Hematopoietic multipotent progenitor cell treated with erythropoietin and hydrocortisone succinate and interleukin-3 and kit ligand, for 17 days (in vitro differentiated cells): Measurements from ENCODE around the gene NPY2R.

Source experiments
- DNase-seq: peaks from one replicate; pipeline ENCODE4 v3.0.0-alpha.2; 2015; ENCODE audit warnings: low spot score

The NPY2R gene

DNA sequence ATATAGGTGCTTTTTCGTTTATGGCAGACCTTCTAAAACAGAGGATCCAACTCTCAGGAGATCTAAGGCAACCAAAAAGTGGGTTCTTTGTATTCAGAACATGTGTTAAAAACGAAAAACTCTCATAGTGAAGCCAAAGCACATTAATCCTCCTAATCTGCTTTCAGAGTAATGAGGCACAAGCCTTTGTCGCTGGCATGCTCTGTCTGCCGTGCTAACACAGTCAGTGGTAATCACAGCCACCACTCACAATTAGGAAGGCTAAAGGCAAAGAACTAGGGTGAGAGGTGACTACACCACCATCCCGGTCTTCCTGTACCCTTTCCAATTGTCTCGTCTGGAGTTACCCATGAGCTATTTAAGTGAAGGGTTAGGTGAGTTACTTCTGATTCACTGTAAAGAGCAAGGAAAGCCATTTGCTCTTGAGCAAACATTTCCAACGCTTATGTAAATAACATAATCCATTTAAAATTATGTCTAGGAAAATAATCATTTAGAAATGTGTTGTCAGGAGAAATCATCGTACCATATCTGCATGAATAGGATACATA is 40.7 kb downstream of the NPY2R start:
- no peak for DNase-seq

DNA sequence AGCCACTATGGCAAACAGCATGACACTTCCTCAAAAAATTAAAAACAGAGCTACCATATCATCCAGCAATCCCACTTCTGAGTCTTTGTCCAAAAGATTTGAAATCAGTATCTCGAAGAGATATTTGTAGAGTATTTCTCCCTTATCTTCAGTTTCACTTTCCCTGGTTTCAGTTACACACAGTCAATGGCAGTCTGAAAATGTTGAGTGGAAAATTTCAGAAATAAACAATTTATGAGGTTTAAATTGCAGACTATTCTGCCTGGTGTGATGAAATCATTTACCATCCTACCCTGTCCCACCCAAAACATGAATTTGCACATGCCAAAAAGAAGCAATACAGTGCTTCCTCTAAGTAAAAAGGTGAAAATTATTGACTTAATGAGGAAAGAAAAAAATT is 43.9 kb downstream of the NPY2R start:
- DNase-seq = no peak

DNA sequence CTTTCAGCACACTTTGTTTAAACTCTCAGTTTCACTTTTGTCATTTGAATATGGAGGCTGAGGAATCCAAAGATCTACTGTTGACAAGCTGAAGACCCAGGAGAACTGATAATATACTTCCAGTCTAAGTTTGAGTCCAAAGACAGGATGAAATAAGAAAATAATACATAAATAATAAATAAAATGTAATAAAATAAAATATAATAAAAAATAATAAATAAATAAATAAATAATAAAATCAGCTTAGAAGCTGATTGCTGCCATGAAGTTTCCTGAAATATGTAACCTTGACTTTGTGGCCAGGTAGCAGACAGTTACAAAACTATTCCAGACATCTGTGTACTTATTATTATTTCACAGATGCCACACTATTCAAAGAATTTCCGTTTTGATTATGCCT is 55.0 kb downstream of the NPY2R start:
- DNase-seq = no peak

DNA sequence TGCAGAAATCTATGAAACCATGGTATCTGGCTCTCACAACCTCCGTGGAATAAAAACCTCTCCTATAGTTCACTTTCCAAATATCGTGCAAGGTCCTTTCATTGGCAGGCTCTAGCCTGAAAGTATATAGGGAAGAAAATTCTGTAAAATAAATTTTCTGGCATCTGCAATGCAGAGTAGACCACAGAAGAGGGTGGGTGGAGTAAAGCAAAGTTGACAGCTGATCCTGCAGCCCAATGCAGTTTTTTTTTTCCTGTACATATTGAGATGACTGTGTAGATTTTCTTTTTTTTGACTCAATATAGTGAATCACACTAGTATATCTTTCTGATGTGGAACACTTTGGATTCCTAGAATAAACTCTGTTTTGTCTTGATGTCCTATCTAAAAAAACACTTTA is 56.7 kb downstream of the NPY2R start:
- no peak for DNase-seq
